HL-60/S4 treated with phorbol 12-myristate 13-acetate at 8.2 ng/mL for 4 days and 3 days (cell line): ENCODE data around the gene TOR3A.

Experiments
- in situ Hi-C: fragments of 300-500 bp; cut with MboI; formaldehyde crosslinking; loops from 2 replicates; pipeline ENCODE4 v1.15.0; 2022; ENCODE audit warnings: low sequenced_read_pairs

Gene TOR3A

DNA sequence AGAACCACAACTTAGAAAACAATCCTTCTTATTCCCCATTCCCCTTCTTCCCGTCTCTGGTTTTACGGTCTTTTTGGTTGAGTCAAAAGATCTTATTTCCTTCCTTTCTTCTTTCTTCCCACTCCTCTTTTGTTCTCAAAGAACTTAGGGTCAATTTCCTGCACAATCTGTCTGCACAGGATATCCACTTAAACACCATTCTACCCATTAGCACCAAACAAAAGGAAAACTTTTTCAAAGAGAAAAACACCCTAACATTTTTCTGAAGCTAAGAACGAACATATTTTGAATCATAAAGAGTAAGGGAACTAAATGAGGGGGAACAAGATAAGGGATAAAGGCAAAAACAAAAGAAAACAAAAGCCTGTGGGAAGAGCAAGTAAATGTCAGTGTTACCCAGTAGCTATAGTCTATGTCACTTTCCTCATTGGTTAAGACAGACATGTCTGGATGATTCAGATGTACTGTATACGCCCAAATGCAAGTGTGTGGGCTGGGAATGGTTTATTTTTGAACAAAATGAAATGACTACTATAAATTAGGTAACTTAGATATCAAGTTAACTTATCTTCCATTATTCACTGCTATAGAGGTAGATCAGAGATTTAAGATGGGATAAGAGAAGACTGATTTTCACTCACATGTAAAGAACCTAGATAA, 59.9 kb downstream of the TOR3A start:
- in situ Hi-C loops = no loop called here

GRCh38 chr1:179142889-179143299, 61.0 kb downstream of the TOR3A start:
- in situ Hi-C loops = no loop called here

DNA sequence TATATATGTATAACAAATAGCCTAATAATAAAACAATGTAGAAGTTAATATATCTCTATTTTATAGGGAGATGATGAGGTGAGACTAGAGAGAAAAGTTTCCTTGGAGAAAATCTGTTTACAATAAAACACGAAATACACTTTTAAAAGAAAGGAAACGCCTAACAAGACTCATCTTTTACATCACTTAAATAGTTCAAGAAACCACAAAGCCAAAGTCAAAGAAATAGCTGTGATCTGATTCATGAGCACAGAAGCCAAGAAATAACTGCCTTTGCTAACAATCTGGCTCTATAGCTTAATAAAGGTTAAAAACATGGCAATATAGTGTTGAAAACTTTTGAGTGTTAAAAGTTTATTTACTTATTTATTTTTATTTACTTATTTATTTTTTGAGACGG, 61.5 kb downstream of the TOR3A start:
- in situ Hi-C loops = no loop called here

- in situ Hi-C loops = no loop called here
Observed at GRCh38 chr1:179144626-179145025, 62.8 kb downstream of the TOR3A start.

DNA sequence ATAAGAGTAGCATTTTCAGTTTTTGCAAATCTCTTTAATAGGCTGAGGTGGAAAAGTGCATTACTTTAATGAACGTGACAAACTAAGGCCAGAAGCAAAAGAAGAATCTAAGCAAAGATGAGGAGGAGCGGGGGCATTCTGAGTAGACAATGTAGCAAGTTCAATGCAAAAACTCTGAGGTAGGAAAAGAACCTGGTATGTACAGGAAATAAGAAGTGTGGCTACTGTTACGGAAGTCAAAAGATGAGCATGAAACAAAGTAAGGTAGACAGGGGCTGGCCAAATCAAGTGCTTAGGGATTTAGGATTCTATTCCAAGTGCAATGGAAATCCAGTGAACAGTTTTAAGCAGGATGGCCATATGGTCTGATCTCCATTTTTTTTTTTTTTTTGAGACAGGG, 63.7 kb downstream of the TOR3A start:
- in situ Hi-C loops = no loop called here
